GM18508 (cell line): ENCODE measurements around the gene ABHD18.
A peak's percentile ranks its signal among the peaks of the same experiment; 100 is the strongest.
"Not testable (repeated sequence)": the region's sequence is repeated elsewhere in the genome, so short reads cannot be mapped to it uniquely, and the experiment has no call there.

ENCODE experiments used
- ATAC-seq: cut with Tn5 transposase; IDR thresholded peaks from one replicate; pipeline ENCODE4 v1.9.1; 2021; ENCODE audit warnings: moderate number of reproducible peaks; ENCODE audit not compliant: insufficient read depth, unreplicated experiment

ABHD18 gene

GRCh38 chr4:127985989-127986388 is 20.8 kb downstream of the ABHD18 start:
- no peak for ATAC-seq

DNA sequence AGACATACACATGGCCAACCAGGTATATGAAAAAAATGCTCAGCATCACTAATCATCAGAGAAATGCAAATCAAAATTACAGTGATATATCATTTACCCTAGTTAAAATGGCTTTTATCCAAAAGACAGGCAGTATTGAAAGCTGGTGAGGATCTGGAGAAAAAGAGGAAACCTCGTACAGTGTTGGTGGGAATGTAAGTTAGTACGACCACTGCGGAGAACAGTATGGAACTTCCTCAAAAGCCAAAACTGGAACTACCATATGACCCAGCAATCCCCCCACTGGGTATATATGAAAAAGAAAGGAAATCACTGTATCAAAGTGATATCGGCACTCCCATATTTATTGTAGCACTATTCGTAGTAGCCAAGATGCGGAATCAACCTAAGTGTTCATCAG is 23.4 kb downstream of the ABHD18 start:
- no peak for ATAC-seq

GRCh38 chr4:127993151-127993550 is 27.9 kb downstream of the ABHD18 start:
- no peak for ATAC-seq

DNA sequence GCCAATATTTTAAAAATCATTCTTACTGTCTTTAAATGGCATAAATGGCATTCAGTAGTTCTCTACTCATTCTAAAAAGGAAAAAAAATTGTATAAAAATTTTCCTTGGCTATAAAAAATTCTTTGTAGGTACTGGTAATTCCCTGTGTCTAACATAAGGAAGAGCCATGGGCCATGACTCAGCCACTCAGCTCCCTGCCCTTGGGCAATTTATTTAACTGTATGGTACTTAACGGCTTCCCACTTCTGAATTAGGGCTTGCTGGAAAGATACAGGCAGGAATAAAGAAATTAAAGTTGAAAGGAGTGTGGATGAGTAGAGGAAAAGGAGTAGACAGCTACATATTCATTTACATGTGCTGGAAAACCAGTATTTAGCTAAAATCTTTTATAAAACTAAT is 30.6 kb downstream of the ABHD18 start:
- ATAC-seq = no peak

DNA sequence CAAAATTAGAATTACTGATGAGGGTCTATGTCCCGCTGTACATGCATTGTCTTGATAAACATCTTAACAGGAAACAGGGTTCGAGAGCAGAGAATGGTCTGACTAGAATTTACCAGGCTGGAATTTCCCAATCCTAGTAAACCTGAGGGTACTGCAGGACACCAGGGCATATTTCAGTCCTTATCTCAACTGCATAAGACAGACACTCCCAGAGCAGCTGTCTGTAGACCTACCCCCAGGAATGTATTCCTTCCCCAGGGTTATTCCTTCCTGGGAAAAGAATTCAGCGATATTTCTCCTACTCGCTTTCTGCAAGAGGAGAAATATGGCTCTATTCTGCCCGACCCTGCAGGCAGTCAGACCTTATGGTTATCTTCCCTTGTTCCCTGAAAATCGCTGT is 31.3 kb downstream of the ABHD18 start:
- not testable (repeated sequence) for ATAC-seq

GRCh38 chr4:127997534-127998388 is 32.6 kb downstream of the ABHD18 start:
- peak; percentile 99 for ATAC-seq

GRCh38 chr4:128006592-128006991 is 41.4 kb downstream of the ABHD18 start:
- ATAC-seq = no peak

GRCh38 chr4:128009428-128009827 is 44.2 kb downstream of the ABHD18 start:
- ATAC-seq = no peak

DNA sequence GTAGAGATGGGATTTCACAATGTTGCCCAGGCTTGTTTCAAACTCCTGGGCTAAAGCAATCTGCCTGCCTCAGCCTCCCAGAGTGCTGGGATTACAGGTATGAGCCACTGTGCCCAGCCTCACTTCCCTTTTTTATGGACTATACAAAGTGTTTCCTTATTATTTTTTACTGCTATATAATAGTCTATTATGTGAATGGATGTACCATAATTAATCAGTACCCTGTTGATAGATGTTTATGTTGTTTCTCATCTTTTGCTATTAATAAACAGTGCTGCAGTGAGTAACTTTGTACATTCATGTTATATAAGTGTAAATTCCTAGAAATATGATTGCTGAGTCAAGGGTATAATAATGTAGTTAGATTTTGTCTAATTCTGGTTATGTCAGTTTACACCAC is 60.1 kb downstream of the ABHD18 start:
- no peak for ATAC-seq

- no peak for ATAC-seq
Measured at GRCh38 chr4:128029907-128030306, 64.7 kb downstream of the ABHD18 start.

GRCh38 chr4:128031756-128032384 is 66.7 kb downstream of the ABHD18 start:
- ATAC-seq = no peak

- no peak for ATAC-seq
Measured at GRCh38 chr4:128039568-128039967, 74.4 kb downstream of the ABHD18 start.

DNA sequence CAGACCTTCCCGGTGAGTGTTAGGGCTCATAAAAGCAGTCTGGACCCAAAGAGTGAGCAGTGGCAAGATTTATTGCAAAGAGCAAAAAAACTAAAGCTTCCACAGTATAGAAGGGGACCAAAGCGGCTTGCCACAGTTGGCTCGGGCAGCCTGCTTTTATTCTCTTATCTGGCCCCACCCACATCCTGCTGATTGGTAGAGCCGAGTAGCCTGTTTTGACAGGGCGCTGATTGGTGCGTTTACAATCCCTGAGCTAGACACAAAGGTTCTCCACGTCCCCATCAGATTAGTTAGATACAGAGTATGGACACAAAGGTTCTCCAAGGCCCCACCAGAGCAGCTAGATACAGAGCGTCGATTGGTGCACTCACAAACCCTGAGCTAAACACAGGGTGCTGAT is 81.8 kb downstream of the ABHD18 start:
- ATAC-seq = not testable (repeated sequence)

DNA sequence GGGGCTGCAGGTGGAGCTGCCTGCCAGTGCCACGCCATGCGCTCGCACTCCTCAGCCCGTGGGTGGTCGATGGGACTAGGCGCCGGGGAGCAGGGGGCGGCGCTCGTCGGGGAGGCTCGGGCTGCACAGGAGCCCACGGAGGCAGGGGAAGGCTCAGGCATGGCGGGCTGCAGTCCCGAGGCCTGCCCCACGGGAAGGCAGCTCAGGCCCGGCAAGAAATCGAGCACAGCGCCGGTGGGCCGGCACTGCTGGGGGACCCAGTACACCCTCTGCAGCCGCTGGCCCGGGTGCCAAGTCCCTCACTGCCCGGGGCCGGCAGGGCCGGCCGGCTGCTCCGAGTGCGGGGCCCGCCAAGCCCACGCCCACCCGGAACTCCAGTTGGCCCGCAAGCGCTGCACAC is 82.3 kb downstream of the ABHD18 start:
- ATAC-seq = not testable (repeated sequence)

GRCh38 chr4:128051229-128051628 is 86.0 kb downstream of the ABHD18 start:
- not testable (repeated sequence) for ATAC-seq

DNA sequence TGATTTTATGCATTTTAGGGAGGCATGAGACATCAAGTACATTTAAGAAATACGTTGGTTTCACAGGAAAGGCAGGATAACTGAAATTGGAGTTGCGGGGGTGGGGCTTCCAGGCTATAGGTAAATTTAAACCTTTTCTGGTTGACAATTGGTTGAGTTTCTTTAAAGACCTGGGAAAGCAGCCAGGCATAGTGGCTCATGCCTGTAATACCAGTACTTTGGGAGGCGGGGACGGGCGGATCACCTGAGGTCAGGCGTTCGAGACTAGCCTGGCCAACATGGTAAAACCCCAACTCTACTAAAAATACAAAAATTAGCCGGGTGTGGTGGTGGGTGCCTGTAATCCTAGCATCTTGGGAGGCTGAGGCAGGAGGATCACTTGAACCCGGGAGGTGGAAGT is 89.7 kb downstream of the ABHD18 start:
- ATAC-seq = not testable (repeated sequence)

DNA sequence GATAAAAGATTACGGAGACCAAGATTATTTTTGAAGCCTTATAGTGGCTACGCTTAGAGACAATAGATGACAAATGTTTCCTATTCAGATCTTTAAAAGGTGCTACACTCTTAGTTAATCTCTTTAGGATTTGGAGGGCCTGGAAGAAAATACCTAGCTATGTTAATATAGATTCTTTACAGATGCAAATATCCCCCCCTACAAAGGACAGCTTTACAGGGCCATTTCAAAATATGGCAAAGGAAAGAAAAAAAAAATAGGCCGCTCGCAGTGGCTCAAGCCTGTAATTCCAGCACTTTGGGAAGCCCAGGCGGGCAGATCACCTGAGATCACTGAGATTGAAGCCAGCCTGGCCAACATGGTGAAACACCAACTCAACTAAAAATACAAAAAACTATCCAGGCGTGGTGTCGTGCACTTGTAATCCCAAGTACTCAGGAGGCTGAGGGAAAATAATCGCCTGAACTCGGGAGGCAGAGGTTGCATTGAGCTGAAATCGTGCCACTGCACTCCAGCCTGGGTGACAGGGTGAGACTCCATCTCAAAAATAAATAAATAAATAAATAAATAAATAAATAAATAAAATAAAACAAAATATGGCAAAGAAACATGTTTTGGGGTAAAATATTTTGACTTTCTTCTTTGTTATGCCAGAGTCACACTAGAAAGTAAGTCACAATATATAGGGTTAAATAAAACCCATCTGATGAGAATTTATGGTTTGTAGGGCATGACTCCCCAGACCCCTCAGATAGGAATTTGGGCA is 90.4 kb downstream of the ABHD18 start:
- not testable (repeated sequence) for ATAC-seq

DNA sequence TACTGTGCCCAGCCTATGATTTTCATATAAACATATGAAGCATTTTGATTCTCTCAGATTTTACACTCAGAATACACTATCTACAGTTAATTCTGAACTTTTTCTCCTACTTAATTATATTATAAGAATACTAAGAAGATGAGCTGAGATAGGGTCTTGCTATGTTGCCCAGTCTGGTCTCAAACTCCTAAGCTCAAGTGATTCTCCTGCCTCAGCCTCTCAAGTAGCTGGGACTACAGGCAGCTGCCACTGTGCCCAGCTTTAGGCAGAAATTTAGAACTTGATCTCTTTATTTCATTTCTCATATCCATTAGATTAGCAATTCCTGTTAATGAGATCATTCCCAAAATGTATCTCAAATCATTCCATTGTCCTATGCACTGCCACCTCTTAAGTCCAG is 91.2 kb downstream of the ABHD18 start:
- ATAC-seq = no peak

GRCh38 chr4:128060121-128060698 is 95.0 kb downstream of the ABHD18 start:
- ATAC-seq = no peak

DNA sequence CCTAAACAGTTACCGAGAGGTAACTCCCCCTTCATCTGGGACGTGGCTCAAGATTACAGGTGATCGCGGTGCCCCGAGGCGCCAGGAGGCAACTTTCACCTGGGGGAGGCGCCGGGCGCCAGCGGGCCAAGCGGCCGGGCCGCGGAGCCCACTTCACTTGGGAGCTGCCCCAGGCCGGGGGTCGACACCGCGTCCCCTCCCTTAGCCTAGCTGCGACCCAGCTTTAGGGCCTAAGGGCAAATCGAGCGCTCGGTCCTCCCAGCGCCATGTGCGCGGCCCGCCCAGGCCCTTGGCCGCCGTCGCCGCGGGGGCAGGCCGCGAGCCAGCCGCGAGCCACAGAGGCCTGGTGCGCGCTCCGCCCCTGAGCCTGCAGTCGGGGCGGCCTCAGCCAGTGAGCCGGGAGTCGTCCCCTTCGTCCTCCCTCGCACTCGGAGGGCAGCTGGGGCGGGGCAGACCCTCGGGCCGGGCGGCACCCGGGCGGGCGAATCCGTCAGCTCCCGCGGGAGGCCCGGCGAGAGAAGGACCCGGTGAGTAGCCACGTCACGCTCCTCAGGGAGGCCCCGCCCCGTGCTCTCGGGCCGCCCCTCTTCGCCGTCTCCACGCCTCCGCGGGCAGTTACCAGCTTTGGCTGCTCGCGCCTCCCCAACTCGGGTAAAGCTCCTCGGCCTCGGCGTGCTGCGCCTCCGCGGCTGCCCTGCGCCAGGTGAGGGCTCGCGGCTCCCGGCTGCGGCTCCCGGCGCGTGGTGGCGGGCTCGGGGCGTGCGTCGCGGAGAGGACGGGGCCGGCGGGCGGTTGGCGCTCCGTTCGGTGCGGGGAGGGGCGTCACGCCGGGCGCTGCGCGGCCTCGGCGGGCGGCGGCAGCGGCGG is 95.7 kb downstream of the ABHD18 start, which contains the start of gene LARP1B:
Gene LARP1B (plus strand): TSS at position 614 of the 867 bp plus-strand sequence. CDS start 13,640 bp downstream, outside the sequence.
- peak; percentile 79 for ATAC-seq
